Activated T-cell treated with anti-CD3 and anti-CD28 coated beads for 48 hours (primary cell): ENCODE results near the gene FEV.

Experiments used
- DNase-seq: peaks from one replicate; pipeline ENCODE4 v3.0.0-alpha.2; 2020; ENCODE audit warnings: low read depth

Gene FEV

GRCh38 chr2:218985021-218985324 is at the start of gene FEV:
FEV (minus strand) TSS chr2:218985184; CDS start chr2:218985075, 109 bp downstream.
- DNase-seq = no peak

- DNase-seq = no peak
Measured at GRCh38 chr2:219032051-219032745, 47.2 kb upstream of the FEV start.

- no peak for DNase-seq
Measured at GRCh38 chr2:219031005-219031738, 46.2 kb upstream of the FEV start.

DNA sequence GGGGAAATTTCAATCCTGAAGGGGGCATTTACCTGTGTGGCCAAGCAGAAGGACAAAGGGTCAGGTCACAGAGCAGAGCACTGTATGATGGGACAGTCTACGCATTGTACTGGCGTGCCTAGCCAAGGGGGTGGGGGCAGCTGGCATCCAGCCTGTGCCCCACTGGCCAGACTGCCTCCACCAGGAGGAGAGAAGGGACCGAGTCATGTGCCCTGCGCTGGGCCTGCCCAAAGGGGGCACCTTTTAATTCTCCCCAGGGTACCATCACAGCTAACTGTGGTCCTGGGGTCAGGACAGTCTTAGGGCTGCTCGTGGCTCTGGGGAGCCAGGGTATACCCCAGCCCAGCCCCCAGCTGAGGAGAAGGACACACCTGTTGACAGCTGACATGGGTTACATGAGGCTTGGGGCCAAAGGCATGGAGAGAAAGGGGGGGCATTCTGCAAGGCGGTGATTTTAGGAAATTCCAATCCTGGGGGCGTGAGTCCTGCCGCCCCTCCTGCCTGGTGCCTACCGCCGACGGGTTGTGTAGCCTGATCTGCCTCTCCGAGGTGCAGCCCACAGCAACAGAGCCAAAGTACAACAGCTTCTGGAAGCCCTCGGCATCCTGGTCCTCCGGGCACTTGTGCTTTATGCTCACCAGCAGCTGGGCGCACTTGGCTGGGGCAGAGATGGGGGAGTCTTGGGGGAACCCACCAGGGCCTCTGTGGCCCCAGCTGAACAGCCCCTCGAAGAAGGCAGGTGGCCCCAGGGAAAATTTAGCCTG is 45.4 kb upstream of the FEV start:
- DNase-seq = no peak

GRCh38 chr2:219029829-219030165 is 44.8 kb upstream of the FEV start:
- DNase-seq = peak; percentile 68

GRCh38 chr2:219028996-219029828 is 44.2 kb upstream of the FEV start:
- DNase-seq = no peak

- DNase-seq = no peak
Measured at GRCh38 chr2:219028141-219028540, 43.2 kb upstream of the FEV start.

- DNase-seq = no peak
Measured at GRCh38 chr2:219027511-219028055, 42.6 kb upstream of the FEV start.

GRCh38 chr2:219026946-219027345 is 42.0 kb upstream of the FEV start:
- DNase-seq = no peak

DNA sequence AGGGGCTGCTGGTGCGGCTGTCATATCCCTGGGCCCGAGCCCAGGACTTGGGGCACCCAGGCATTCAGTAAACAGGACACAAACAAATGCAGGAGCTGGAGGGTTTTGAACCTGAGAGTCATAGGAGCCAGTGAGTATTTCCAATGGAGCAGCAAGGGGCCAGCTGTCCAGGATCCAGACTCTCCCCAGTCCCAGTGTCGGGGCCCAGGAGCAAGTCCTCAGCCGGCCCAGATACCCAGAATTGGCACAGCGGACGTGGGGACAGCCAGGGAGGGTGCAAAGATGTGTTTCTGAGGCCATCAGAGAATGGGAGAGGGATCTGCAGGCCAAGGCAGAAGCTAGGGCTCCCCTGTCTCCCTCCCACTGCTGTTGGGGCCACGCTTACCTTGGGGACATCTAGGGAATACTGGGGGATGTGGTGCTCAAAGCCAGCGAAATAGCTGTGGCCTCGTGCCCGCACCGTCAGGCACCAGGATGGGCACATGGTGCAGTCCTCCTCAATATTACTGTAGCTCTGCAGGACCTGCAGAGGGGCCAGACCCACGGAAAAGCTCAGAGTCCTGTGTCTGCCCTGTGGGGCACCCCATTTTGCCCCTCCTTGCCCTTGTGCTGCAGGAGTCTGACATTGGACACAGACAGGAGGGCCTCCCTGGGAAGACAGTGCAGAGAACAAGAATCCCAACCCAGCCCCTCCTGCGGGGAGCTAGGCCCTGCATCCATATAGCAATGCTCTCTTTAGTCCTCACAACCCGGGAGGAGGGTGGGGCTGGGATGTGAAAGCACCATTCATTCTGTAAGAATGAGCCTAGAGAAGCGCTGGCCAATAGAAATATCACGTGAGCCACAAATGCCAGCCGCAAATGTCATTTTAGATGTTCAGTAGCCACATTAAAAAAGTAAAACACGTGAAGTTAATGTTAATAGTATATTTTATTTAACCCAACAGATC is 40.9 kb upstream of the FEV start:
- DNase-seq = no peak

GRCh38 chr2:219024059-219024458 is 39.1 kb upstream of the FEV start:
- no peak for DNase-seq

DNA sequence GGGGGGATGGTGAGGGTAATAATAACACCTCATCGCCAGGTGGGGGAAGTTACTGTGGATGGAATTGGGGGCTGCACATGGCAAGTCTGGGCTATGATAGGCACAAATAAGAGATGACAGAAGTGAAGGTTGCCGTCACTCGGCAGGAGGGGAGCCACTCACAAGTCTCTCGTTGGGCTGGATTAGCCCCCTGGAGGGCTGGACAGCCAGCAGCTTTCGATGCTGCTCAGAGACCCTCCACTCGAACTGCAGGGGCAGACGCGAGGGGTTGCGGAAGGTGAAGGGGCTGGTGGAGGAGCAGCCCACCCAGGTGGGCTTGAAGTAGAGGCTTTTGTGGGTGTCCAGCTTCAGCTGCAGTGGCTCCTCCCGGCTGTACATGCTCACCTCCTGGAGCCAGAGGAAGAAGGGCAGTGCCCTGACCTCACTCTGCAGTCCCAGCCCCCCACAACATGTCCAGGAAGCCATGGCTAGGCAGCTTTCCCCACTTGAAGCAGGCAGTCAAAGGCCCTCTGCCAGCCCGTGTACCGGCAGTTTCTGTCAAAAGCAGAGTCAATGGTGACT is 38.1 kb upstream of the FEV start:
- no peak for DNase-seq

DNA sequence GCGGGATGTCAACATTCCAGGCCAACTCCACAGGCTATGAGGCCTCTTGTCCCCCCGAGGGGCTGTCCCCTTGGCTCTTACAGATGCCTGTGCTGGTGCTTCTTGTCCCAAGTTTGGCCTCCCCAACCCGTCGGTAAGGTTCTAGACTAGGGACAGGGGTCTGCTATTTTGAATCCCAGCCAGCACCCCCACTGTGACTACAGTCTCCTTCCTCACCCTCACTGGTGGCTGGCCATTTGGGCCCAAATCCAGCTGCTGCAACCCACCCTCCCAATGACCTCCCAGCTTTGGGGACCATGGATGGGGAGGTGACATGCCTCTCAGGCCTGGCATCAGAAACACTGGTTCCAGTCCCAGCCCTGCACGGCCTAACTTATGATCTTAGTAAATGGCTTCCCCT is 37.6 kb upstream of the FEV start:
- no peak for DNase-seq

- DNase-seq = no peak
Measured at GRCh38 chr2:219022041-219022440, 37.1 kb upstream of the FEV start.

GRCh38 chr2:219021591-219021990 is 36.6 kb upstream of the FEV start:
- no peak for DNase-seq

DNA sequence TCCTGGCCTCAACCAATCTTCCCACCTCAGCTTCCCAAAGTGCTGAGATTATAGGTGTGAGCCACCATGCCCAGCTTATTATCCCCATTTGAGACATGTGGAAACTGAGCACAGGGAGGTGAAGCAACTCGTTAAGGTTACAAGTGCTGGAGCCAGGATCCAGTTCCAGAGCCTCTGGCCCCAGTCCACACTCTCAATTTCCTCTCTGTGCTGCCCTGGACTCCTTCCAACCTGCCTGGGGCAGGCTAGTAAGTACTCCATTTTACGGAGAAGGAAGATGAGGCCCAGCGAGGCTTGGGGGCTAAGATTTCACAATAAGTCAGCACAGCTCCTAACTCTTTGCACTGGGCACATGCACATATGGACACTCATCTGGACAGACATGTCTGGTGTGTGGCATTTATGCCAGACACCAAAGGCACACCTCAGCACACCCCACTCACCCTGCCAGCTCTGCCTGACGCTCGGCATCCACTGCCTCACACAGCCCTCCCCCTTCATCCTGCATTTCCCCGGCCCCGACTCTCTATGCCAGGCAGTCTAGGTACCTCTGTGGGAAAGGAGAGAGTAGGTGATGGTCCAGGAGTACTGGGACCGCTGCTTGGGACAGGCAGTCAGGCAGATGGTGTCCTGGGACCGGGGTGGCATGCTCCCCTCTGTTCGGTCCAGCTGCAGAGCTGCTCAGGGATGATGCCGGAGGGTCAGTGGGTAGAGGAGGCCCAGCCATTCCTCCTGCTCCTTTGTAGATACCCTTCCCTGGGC is 35.8 kb upstream of the FEV start:
- DNase-seq = no peak

DNA sequence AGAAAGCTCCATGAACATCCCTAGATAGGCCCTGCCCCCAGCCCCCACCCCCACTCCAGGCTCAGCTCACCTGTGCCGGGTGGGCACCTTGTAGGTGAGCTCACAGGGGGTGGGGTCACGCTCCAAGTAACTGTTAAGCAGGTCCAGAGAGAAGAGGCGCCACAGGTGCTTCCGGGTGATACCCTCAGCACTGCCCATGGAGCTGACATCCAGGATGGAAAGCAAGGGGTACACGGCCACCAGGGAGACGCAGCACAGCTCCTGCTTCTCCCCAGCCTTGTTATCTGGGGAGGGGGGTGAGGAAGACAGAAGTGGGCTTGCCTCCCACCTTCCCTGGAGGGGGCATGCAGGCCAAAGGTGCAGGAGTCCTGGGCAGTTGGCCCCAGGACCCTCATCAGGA is 34.5 kb upstream of the FEV start:
- no peak for DNase-seq

- no peak for DNase-seq
Measured at GRCh38 chr2:219018726-219019125, 33.7 kb upstream of the FEV start.

DNA sequence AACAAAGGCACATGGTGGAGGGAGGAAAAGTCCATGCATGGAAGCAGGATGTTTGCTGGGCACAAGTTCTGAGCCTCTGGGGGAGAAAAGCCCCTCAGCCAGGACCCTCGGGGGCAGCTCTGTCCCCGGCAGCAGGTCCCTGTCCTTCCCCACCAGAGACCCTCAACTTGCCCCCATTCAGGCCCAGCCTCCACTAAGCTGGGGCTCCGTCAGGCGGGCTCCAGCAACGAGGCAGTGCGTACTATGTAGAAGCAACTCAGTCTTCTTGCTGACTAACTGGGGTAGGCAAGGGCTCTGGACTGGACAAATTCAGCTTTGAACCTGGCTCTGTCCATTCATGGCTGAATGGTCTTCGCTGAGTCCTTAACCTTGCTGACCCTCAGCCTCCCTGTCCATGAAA is 33.3 kb upstream of the FEV start:
- no peak for DNase-seq
